Astrocyte (in vitro differentiated cells and primary cell): ENCODE measurements around the gene C5AR1. TPM values are rescaled to one million over a fixed set of nuclear protein-coding genes. Genes with fewer than 3 reads are reported as not detected.

Experiments used
- DNase-seq: peaks from one replicate; pipeline ENCODE4 v3.0.0-alpha.2; 2010; ENCODE audit warnings: low read depth
- FAIRE-seq: peaks from 2 replicates; lab custom pipeline; 2011; peaks lifted over from hg19 to GRCh38; lab: Jason Lieb, UNC
- H2AFZ ChIP-seq: 2 replicates; pipeline ENCODE4 v1.6.0; 2012; ENCODE audit warnings: low read depth, low read length, inconsistent platforms
- H3K27ac ChIP-seq: 2 replicates; pipeline ENCODE4 v1.5.1; 2011; ENCODE audit warnings: low read depth, low read length, inconsistent platforms
- H3K27me3 ChIP-seq: 2 replicates; pipeline ENCODE4 v1.6.0; 2011; ENCODE audit warnings: low read length, inconsistent platforms; ENCODE audit not compliant: insufficient read depth
- H3K36me3 ChIP-seq: 2 replicates; pipeline ENCODE4 v1.5.1; 2011; ENCODE audit warnings: low read length, inconsistent platforms; ENCODE audit not compliant: insufficient read depth
- H3K4me1 ChIP-seq: 2 replicates; pipeline ENCODE4 v1.5.1; 2011; ENCODE audit warnings: low read length, inconsistent platforms; ENCODE audit not compliant: insufficient read depth
- H3K4me2 ChIP-seq: 2 replicates; pipeline ENCODE4 v1.6.0; 2012; ENCODE audit warnings: low read length, inconsistent platforms
- H3K4me3 ChIP-seq: 2 replicates; pipeline ENCODE4 v1.5.1; 2011; ENCODE audit warnings: low read depth, mild to moderate bottlenecking, low read length, inconsistent platforms; ENCODE audit not compliant: insufficient read depth
- H3K79me2 ChIP-seq: 2 replicates; pipeline ENCODE4 v1.6.0; 2012; ENCODE audit warnings: mild to moderate bottlenecking, low read length, inconsistent platforms; ENCODE audit not compliant: insufficient read depth
- H3K9ac ChIP-seq: 2 replicates; pipeline ENCODE4 v1.6.0; 2012; ENCODE audit warnings: mild to moderate bottlenecking, low read length, inconsistent platforms
- H3K9me3 ChIP-seq: 2 replicates; pipeline ENCODE4 v1.5.1; 2012; ENCODE audit warnings: low read depth, mild to moderate bottlenecking, low read length, inconsistent platforms; ENCODE audit not compliant: insufficient read depth
- H4K20me1 ChIP-seq: 2 replicates; pipeline ENCODE4 v1.6.0; 2012; ENCODE audit warnings: low read length, inconsistent platforms; ENCODE audit not compliant: insufficient read depth
- H3K27ac Mint-ChIP-seq: one replicate; pipeline ENCODE4 v1.8.0; 2021; ENCODE audit warnings: mild to moderate bottlenecking, mixed read lengths; ENCODE audit not compliant: unreplicated experiment
- H3K27me3 Mint-ChIP-seq: one replicate; pipeline ENCODE4 v1.8.0; 2021; ENCODE audit warnings: low read depth, mixed read lengths; ENCODE audit not compliant: unreplicated experiment
- H3K36me3 Mint-ChIP-seq: one replicate; pipeline ENCODE4 v1.8.0; 2021; ENCODE audit warnings: low read depth, mixed read lengths; ENCODE audit not compliant: unreplicated experiment
- H3K4me1 Mint-ChIP-seq: one replicate; pipeline ENCODE4 v1.8.0; 2021; ENCODE audit warnings: low read depth, mixed read lengths; ENCODE audit not compliant: unreplicated experiment
- H3K4me3 Mint-ChIP-seq: one replicate; pipeline ENCODE4 v1.8.0; 2021; ENCODE audit warnings: mild to moderate bottlenecking, moderate library complexity, mixed read lengths; ENCODE audit not compliant: unreplicated experiment
- H3K9me3 Mint-ChIP-seq: one replicate; pipeline ENCODE4 v1.8.0; 2021; ENCODE audit warnings: mild to moderate bottlenecking, mixed read lengths; ENCODE audit not compliant: unreplicated experiment
- CTCF ChIP-seq: IDR thresholded peaks from 2 replicates; pipeline ENCODE4 v1.5.1; 2011; ENCODE audit warnings: low read depth, mild to moderate bottlenecking, inconsistent platforms, low read length, moderate library complexity; ENCODE audit not compliant: insufficient read depth
- EZH2 ChIP-seq: IDR thresholded peaks from 2 replicates; pipeline ENCODE4 v1.6.1; 2012; ENCODE audit warnings: mild to moderate bottlenecking, low read length, inconsistent platforms; ENCODE audit not compliant: insufficient read depth
- total RNA-seq: library from RNA; stranded (reverse); gene quantifications from 2 replicates; pipeline ENCODE4 v1.2.1, GENCODE V29; 2021

C5AR1 gene
- total RNA-seq, 1 donor from 2014 or later: 4.6 TPM

- Histone ChIP-seq H3K9ac (no peak overlapping the region), H3K27me3 (no peaks in the 10 kb centered on the region), H3K79me2 (no peaks in the 10 kb centered on the region), H2AFZ (no peak overlapping the region), H3K9me3 (no peaks in the 10 kb centered on the region), H3K4me1 (no peaks in the 10 kb centered on the region), H3K36me3 (no peaks in the 10 kb centered on the region), H3K4me3 (no peak overlapping the region), H3K27ac (no peak overlapping the region), H3K4me2 (no peak overlapping the region), H4K20me1 (no peaks in the 10 kb centered on the region)
- TF ChIP-seq CTCF: no peak
- TF ChIP-seq EZH2: no peak
- FAIRE-seq (no peak), DNase-seq (no peak)
- Mint-ChIP-seq H3K4me1 (no peaks in the 10 kb centered on the region), H3K9me3 (peaks cover 1% of the 10 kb centered on the region), H3K36me3 (peaks cover 8% of the 10 kb centered on the region), H3K27ac (no peak overlapping the region), H3K4me3 (no peak overlapping the region), H3K27me3 (peaks cover 2% of the 10 kb centered on the region)
Measured at GRCh38 chr19:47303966-47304365, 5.7 kb upstream of the C5AR1 start.

GRCh38 chr19:47305309-47305751, 4.3 kb upstream of the C5AR1 start:
- no peaks in the 10 kb centered on the region for H3K4me1 Mint-ChIP-seq
- H3K27me3 ChIP-seq: no peaks in the 10 kb centered on the region
- H3K27me3 Mint-ChIP-seq: peaks cover 7% of the 10 kb centered on the region
- H3K9me3 ChIP-seq: no peaks in the 10 kb centered on the region
- peak; percentile 76 for DNase-seq
- no peaks in the 10 kb centered on the region for H3K36me3 ChIP-seq
- no peaks in the 10 kb centered on the region for H4K20me1 ChIP-seq
- no peak overlapping the region for H2AFZ ChIP-seq
- H3K9ac ChIP-seq: no peak overlapping the region
- H3K79me2 ChIP-seq: no peaks in the 10 kb centered on the region
- FAIRE-seq: peak; percentile 45
- no peak overlapping the region for H3K4me3 ChIP-seq
- TF ChIP-seq CTCF: peak; percentile 98
- no peak for TF ChIP-seq EZH2
- peaks cover 13% of the 10 kb centered on the region for H3K36me3 Mint-ChIP-seq
- H3K27ac ChIP-seq: no peak overlapping the region
- no peaks in the 10 kb centered on the region for H3K4me1 ChIP-seq
- no peak overlapping the region for H3K27ac Mint-ChIP-seq
- H3K4me2 ChIP-seq: peak overlapping the region; percentile 77
- peaks cover 1% of the 10 kb centered on the region for H3K9me3 Mint-ChIP-seq
- no peak overlapping the region for H3K4me3 Mint-ChIP-seq

GRCh38 chr19:47306303-47306702, 3.4 kb upstream of the C5AR1 start:
- no peak overlapping the region for H3K4me3 ChIP-seq
- no peaks in the 10 kb centered on the region for H3K36me3 ChIP-seq
- H3K79me2 ChIP-seq: no peaks in the 10 kb centered on the region
- H2AFZ ChIP-seq: no peak overlapping the region
- H3K4me1 ChIP-seq: no peaks in the 10 kb centered on the region
- H4K20me1 ChIP-seq: no peaks in the 10 kb centered on the region
- H3K9ac ChIP-seq: no peak overlapping the region
- Mint-ChIP-seq H3K4me3 (no peak overlapping the region), H3K27me3 (peaks cover 7% of the 10 kb centered on the region), H3K4me1 (no peaks in the 10 kb centered on the region), H3K27ac (peak overlapping the region; percentile 7), H3K36me3 (peaks cover 19% of the 10 kb centered on the region), H3K9me3 (peaks cover 1% of the 10 kb centered on the region)
- no peaks in the 10 kb centered on the region for H3K9me3 ChIP-seq
- DNase-seq (no peak), FAIRE-seq (no peak)
- H3K4me2 ChIP-seq: no peak overlapping the region
- peaks cover 3% of the 10 kb centered on the region for H3K27me3 ChIP-seq
- TF ChIP-seq EZH2 (no peak), CTCF (no peak)
- H3K27ac ChIP-seq: no peak overlapping the region
